Measurements from ENCODE around the gene FNBP1.
"Not testable (repeated sequence)": the region's sequence is repeated elsewhere in the genome, so short reads cannot be mapped to it uniquely, and the experiment has no call there.

The FNBP1 gene

GRCh38 chr9:130020618-130021017 lies 22.4 kb downstream of the FNBP1 start:
- DNase-seq = no peak

DNA sequence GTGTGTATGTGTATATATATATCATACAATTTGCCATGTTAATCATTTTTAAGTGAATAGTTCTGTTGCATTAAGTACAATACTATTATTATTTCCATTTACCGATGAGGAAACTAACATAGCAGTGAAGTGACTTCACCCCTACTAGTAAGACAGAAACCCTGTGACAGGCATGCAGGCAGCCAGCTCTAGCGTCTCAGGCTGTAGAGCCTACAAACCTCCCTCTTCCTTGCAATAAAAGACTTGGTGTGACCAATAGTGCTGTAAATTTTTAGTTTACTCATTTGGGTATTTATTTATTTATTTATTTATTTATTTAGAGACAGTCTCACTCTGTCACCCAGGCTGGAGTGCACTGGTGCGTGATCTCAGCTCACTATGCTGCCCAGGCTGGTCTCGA lies 24.7 kb downstream of the FNBP1 start:
- DNase-seq = no peak

DNA sequence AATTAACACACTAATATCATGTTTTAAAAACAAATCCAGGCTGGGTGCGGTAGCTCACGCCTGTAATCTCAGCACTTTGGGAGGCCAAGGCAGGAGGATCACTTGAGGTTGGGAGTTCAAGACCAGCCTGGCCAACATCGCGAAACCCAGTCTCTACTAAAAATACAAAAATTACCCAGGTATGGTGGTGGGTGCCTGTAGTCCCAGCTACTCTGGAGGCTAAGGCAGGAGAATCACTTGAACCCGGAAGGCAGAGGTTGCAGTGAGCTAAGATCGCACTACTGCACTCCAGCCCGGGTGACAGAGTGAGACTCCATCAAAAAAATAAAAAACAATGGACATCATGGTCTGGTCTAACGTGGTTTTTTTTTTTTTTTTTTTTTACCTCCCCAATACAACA lies 25.5 kb downstream of the FNBP1 start:
- not testable (repeated sequence) for DNase-seq

- no peak for DNase-seq
Measured at GRCh38 chr9:130017076-130017475, 25.9 kb downstream of the FNBP1 start.

DNA sequence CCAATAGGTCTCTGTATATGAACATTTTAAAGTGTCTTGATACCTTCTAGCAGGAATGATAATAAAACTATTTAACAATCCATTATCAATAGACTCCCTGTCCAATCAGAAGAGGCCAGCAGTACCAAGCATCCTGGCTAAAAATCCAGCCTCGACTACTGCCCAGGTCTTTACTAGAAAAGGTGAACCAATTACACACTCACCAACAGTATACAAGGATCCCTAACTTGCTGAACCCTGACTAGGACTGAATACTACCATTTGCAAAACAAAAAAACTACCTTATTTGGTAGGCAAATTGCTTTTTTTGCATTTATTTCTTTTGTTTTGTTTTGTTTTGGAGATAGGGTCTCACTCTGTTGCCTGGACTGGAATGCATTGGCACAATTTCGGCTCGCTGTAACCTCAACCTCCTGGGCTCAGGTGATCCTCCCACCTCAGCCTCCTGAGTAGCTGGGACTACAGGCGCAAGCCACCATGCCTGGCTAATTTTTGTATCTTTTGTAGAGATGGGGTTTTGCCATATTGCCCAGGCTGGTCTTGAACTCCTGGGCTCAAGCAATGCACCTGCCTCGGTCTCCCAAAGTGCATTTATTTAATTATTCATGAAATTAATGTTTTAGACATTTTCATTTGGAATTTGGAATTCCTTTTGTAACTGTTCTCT lies 27.5 kb downstream of the FNBP1 start:
- DNase-seq = no peak

DNA sequence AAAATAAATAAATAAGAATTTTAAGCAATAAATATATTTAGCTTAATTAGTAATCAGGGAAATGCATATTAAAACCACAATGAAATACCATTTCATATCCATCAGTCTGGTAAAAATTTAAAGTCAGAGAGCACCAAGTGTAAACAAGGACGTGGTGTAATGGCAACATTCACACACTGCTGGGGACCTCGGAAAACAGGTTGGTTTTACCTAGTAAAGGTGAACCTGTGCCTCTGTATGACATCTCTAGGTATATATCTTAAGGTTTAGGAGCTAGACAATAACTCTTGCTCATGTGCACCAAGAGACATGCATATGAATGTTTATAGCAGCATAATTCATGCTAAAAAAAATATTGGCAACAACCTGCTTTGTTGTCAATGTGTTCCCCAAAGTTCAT lies 29.7 kb downstream of the FNBP1 start:
- no peak for DNase-seq

GRCh38 chr9:130010151-130010988 lies 32.6 kb downstream of the FNBP1 start:
- DNase-seq = no peak

- not testable (repeated sequence) for DNase-seq
Measured at GRCh38 chr9:130009546-130009945, 33.4 kb downstream of the FNBP1 start.

DNA sequence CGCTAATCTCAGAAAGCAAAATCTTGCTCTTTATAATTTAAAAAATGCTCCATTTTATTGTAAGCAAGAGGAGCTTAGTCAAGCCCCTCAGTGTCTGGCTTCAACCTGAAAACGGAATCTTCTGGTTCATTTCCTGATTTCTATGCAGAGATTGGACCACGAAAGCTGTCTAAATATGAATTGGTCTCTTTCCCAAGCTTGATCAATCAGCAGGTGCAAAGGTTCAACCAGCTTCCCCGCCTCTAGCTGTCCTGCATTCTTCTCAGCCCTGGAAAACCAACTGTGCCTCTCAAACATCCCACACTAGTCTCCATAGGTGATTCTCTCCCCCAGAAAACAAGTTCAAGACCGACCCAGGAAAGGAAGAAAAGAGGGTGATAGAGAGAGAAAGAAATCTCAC lies 34.5 kb downstream of the FNBP1 start:
- no peak for DNase-seq

- DNase-seq = not testable (repeated sequence)
Measured at GRCh38 chr9:130006952-130007351, 36.0 kb downstream of the FNBP1 start.

GRCh38 chr9:130003943-130004552 lies 38.9 kb downstream of the FNBP1 start:
- no peak for DNase-seq

- no peak for DNase-seq
Measured at GRCh38 chr9:130002320-130002719, 40.7 kb downstream of the FNBP1 start.

DNA sequence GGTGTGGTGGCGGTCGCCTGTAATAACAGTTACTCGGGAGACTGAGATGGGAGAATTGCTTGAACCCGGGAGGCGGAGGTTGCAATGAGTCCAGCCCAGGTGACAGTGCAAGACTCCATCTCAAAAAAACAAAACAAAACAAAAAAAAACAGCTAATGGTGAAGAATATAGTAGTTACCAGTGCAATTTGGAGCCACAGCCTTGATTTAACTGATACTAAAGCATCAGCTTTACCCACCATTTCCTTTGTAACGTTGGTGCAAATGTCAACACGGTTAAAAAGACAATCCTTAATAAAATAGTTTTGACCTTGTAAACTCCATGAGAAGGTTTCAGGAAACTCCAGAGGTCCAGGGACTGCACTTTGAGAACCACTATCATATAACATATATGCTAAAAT lies 41.8 kb downstream of the FNBP1 start:
- no peak for DNase-seq

DNA sequence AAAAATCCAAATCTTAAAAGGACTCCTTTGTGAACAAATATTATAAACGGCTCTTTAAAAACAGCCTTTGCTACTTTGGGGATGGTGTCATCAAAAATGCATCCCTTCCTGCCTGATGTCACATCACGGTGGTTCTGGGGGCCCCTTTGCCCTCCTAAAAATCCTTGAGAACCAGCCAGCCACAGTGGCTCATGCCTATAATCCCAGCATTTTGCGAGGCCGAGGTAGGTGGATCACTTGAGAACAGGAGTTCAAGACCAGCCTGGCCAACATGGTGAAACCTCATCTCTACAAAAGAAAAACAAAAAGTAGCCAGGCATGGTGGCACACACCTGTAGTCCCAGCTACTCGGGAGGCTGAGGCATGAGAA lies 43.9 kb downstream of the FNBP1 start:
- no peak for DNase-seq

DNA sequence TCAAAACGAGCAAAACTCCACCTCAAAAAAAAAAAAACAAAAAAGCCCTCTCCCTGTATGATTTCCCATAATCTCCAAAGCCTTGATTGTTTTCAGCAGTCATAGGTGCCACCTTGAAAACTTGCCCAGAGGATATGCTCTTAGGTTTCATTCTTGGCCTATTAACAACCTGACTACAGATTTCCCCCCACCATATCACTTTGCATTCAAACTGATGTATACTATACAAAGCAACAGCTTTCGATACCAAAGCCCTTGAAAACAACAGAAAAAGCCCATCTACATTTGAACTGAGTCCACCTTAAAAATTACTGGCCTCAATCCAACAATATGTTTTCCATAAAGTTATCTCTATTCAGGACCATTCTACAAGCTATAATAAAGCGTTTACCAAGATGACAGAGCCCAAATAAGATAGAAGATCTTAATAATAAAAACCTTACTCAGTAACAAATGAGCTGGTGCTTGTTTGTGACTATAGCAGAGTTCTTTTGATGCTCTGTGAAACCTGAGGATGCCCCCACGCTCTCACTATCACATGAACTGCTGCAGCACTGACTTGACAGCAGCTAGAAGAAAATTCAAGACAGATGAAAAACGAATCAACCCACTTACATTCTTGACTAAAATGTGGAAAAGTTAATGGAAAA lies 44.4 kb downstream of the FNBP1 start:
- no peak for DNase-seq

DNA sequence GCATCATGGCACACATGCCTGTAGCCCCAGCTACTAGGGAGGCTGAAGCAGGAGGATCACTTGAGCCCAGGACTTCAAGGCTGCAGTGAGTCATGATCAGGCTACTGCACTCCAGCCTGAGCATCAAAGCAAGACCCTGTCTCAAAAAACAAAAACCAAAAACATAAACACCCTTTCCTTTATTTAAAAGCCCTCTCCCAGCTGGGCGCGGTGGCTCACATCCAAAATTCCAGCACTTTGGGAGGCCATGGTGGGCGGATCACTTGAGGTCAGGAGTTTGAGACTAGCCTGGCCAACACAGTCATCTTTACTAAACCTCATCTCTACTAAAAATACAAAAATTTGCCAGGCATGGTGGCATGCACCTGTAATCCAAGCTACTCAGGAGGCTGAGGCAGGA lies 45.3 kb downstream of the FNBP1 start:
- DNase-seq = not testable (repeated sequence)

DNA sequence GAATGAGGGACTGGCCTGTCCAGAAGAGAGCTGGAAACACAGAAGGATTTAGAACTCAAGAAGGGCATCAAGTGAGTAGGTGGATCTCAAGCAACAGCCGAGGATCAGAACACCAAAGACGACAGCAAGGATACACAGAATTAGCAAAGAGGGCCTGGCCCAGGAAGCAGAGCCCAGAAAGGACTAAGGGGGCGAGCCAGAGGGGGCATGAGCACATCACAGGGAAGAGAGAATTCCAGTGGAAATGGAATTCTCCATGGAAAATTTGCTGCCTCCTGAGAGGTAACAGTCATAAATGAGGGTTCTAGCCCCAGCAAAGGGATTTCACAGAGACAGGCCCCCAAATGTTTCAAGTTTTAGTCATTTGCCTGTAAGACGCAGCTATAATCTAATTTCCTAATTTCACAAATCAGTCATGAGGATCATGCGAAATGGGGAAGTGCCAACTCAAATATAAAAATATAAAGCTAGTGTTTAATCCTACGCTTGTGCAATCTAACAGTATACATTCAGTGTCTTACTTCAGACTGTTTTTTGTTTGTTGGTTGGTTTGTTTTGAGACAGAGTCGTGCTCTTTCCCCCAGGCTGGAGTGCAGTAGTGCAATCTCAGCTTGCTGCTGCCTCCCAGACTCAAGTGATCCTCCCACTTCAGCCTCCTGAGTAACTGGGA lies 46.7 kb downstream of the FNBP1 start:
- no peak for DNase-seq

- no peak for DNase-seq
Measured at GRCh38 chr9:129995409-129996160, 47.4 kb downstream of the FNBP1 start.

GRCh38 chr9:129994882-129995281 lies 48.1 kb downstream of the FNBP1 start:
- DNase-seq = no peak

GRCh38 chr9:129991139-129991538 lies 51.9 kb downstream of the FNBP1 start:
- DNase-seq = not testable (repeated sequence)

DNA sequence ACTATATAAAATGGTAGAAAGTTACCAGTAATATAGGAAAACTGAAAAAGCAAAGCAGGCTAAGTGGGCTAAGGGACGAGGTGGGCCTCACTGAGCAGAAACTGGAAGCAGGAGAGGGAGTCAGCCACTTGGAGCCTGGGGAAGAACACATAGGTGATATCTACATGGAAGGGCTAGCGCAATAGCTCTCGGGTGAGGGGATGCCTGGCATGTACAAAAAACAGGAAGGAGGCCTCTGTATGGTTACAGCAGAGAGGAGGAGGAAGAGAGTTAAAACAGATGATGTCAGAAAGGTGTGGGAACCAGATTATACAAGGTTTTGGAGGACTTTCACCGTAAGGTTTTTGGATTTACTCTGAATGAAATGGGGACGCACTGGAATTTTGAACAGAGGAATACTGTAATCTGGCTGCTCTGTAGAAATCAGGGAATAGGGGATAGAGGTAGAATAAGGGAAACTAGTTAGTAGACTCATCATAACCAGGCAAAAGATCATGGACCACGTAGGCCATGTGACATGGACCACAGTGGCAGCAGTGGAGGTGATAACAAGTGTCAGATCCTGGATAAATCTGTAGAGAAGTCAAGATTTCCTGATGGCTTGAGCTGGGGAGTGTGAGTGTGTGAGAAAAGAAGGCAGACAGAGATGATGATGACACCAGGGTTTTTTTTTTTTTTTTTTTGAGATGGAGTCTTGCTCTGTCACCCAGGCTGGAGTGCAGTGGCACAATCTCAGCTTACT lies 52.5 kb downstream of the FNBP1 start:
- no peak for DNase-seq

DNA sequence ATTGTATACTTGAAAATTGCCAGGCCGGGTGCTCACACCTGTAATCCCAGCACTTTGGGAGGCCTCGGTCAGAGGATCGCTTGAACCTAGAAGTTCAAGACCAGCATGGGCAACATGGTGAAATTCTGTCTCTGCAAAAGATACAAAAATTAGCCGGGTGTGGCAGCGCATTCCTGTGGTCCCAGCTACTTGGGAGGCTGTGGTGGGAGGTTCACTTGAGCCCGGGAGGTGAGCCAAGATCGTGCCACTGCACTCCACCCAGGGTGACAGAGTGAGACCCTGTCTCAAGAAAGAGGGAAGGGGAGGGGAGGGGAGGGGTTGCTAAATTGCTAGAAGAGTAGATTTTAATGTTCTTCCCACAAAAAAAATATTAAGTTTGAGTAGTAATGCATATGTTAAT lies 53.2 kb downstream of the FNBP1 start:
- DNase-seq = no peak
